ENCODE measurements around the gene THOC3.
"Not testable (repeated sequence)": the region's sequence is repeated elsewhere in the genome, so short reads cannot be mapped to it uniquely, and the experiment has no call there.

- not testable (repeated sequence) for TF ChIP-seq EP300, CTCF, POLR2A, POLR2AphosphoS5 (IDR thresholded peaks at IDR 0.05)
Observed at GRCh38 chr5:175943253-175943652, 24.9 kb downstream of the THOC3 start.

Data from upper lobe of left lung (tissue), 4 donors.